Skeletal muscle tissue (tissue), 4 donors: ENCODE measurements around the gene DYNC2LI1. TPM values are rescaled to one million over a fixed set of nuclear protein-coding genes. Genes with fewer than 3 reads are reported as not detected.

Source experiments
- H3K27ac ChIP-seq: one replicate; pipeline ENCODE4 v1.7.0; 2013; ENCODE audit warnings: mild to moderate bottlenecking, low read depth, low read length, inconsistent platforms
- H3K27me3 ChIP-seq, 3 donors: one replicate each; pipeline ENCODE4 v1.7.0; 2013; ENCODE audit warnings: low read length in 3 of 3; ENCODE audit not compliant: control insufficient read depth in 3 of 3, insufficient read depth in 3 of 3
- H3K36me3 ChIP-seq, 3 donors: one replicate each; pipeline ENCODE4 v1.7.0; 2013; ENCODE audit warnings: low read length in 3 of 3; ENCODE audit not compliant: control insufficient read depth in 3 of 3, insufficient read depth in 3 of 3
- H3K4me1 ChIP-seq, 3 donors: one replicate each; pipeline ENCODE4 v1.7.0; 2013; ENCODE audit warnings: low read length in 3 of 3, mild to moderate bottlenecking in 3 of 3; ENCODE audit not compliant: control insufficient read depth in 3 of 3, insufficient read depth in 3 of 3
- H3K4me3 ChIP-seq, 3 donors: one replicate each; pipeline ENCODE4 v1.7.0; 2013; ENCODE audit warnings: low read length in 3 of 3
- H3K9ac ChIP-seq, 3 donors: one replicate each; pipeline ENCODE4 v1.7.0; 2013; ENCODE audit warnings: low read length in 3 of 3, mild to moderate bottlenecking in 3 of 3, moderate library complexity in 2 of 3, low read depth in 1 of 3
- H3K9me3 ChIP-seq, 3 donors: one replicate each; pipeline ENCODE4 v1.7.0; 2013; ENCODE audit warnings: low read length in 3 of 3; ENCODE audit not compliant: control insufficient read depth in 3 of 3
- total RNA-seq: library from RNA; depleted of rRNA; stranded (reverse); fragments of >200 nt; gene quantifications from one replicate; pipeline ENCODE4 v1.2.3, GENCODE V29; 2014
- donor health status: Osteomylitis.

DYNC2LI1 gene
- total RNA-seq, 1 donor from 2014 or later = 26.6 TPM

DNA sequence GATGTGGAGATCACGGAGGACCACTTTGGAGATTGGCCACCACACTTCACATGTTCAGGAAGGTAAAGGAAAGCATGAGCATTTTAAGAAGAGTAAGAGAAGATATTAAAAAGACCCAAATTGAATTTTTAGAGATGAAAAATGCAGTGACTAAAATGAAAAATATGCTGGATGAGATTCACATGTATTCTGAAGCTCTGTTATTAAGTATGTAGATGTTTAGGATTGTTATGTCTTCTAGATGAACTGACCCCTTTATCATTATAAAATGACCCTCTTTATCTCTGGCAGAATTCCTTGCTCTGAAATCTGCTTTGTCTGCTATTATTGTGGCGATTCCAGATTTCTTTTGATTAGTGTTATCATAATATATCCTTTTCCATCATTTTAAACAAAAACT, 36.0 kb upstream of the DYNC2LI1 start:
- Histone ChIP-seq H3K4me1 (no peaks in the 10 kb centered on the region), H3K9ac (no peak overlapping the region), H3K9me3 (no peaks in the 10 kb centered on the region), H3K27ac (no peak overlapping the region), H3K36me3 (peaks cover 0 to 2% (median 0%) of the 10 kb centered on the region in 3 donors), H3K4me3 (no peak overlapping the region), H3K27me3 (no peaks in the 10 kb centered on the region)

DNA sequence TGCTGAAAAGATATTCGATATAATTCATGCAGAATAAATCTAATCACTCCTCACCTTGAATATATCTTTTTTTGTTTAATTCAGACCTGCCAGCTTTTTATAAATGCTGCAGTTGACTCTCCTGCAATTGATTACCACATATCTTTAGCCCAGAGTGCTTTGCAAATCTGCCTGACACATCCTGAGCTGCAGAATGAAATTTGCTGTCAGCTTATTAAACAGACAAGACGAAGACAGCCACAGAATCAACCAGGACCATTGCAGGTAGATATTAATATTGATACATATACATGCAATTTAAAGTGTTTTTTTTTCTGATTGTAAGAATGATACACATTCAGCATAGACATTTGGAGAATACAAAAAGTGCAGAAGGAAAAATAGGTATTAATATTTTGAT, 35.6 kb upstream of the DYNC2LI1 start:
- H3K9ac ChIP-seq = no peak overlapping the region
- H3K27me3 ChIP-seq = no peaks in the 10 kb centered on the region
- H3K4me1 ChIP-seq = no peaks in the 10 kb centered on the region
- H3K27ac ChIP-seq = no peak overlapping the region
- H3K36me3 ChIP-seq = peaks cover 0 to 2% (median 0%) of the 10 kb centered on the region in 3 donors
- no peak overlapping the region for H3K4me3 ChIP-seq
- no peaks in the 10 kb centered on the region for H3K9me3 ChIP-seq

DNA sequence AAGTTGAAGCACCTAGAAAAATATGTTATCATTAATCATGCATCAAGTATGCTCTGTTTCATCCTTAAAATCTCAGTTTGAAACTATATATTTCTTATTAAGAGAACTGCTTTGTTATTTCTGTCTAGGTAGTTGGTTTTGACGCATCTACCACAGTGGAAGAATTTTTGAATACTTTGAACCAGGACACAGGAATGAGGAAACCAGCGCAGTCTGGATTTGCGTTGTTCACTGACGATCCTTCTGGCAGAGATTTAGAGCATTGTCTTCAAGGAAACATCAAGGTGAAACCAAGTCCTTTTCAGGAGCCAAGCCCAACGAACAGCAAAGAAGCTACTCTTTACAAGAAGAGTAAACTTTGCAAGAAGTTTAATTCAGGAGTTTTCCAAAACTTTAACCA, 30.1 kb upstream of the DYNC2LI1 start:
- Histone ChIP-seq H3K4me1 (no peaks in the 10 kb centered on the region), H3K27me3 (no peaks in the 10 kb centered on the region), H3K4me3 (no peak overlapping the region), H3K27ac (no peak overlapping the region), H3K9ac (no peak overlapping the region), H3K9me3 (no peaks in the 10 kb centered on the region), H3K36me3 (peaks cover 0 to 2% (median 0%) of the 10 kb centered on the region in 3 donors)

DNA sequence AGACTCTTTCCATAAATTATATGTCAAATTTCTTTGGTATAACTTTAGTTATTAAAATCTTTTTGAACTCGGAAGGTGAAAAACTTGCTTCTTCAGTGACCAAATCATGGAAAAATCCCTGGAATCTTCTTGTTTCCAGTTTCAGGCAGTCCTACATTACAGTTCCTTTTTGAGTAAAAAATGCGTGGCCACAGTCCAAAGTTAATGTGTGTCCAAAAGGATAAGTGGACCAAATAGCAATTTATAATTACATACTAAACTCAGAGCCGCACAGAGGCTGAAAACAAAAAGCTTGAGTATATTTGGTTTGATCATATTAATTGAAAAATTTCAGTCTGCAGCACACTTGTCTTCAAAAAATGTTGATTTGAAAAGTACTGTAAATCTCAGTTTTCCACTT, 28.4 kb upstream of the DYNC2LI1 start:
- no peak overlapping the region for H3K9ac ChIP-seq
- H3K9me3 ChIP-seq = no peaks in the 10 kb centered on the region

DNA sequence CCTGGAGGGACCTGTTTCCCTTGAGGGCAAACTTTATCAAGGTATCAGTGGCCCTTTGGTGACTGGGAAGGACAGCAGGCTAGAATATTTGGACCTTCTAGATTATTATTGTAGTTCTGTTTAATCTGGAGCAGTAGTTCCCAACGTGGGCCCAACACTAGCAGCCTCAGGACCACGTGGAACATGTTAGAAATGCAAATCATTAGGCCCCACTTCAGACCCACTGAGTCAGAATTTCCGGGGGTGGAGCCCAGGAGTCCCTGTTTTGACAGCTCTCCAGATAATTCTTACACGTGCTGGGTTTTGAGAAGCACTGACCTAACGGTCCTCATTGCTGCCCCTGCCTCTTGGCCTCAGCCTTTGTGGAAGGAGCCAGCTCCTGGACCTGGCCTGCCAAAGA, 25.5 kb upstream of the DYNC2LI1 start:
- H3K4me3 ChIP-seq = no peak overlapping the region
- no peaks in the 10 kb centered on the region for H3K27me3 ChIP-seq
- no peaks in the 10 kb centered on the region for H3K9me3 ChIP-seq
- no peaks in the 10 kb centered on the region for H3K4me1 ChIP-seq
- H3K27ac ChIP-seq = no peak overlapping the region
- no peak overlapping the region for H3K9ac ChIP-seq
- H3K36me3 ChIP-seq = no peaks in the 10 kb centered on the region

More for the DNA sequence above, 28.4 kb upstream of the DYNC2LI1 start:
- Histone ChIP-seq H3K4me3 (no peak overlapping the region), H3K27ac (no peak overlapping the region), H3K27me3 (no peaks in the 10 kb centered on the region), H3K36me3 (no peaks in the 10 kb centered on the region), H3K4me1 (no peaks in the 10 kb centered on the region)

DNA sequence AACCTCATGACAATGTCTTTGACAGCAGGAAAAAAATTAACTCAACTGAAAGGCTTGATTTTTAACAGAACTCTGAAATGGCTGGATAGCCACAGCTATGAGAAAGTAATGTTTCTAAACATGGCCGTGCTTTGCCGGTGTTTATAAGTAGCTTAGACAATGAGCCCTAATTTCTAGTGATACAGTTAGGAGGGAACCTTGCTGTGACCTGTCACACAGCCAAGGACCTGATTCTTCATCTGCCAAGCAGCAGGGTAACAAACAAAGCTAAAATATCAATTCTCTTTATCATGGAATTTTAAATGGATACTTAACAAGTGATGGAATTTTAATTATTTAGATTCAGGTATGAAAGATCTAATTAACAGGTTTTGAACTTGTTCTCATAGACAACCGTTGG, 24.3 kb upstream of the DYNC2LI1 start:
- Histone ChIP-seq H3K36me3 (no peaks in the 10 kb centered on the region), H3K4me3 (no peak overlapping the region), H3K27ac (no peak overlapping the region), H3K9me3 (no peaks in the 10 kb centered on the region), H3K27me3 (no peaks in the 10 kb centered on the region), H3K4me1 (peaks cover 0 to 6% (median 5%) of the 10 kb centered on the region in 3 donors), H3K9ac (no peak overlapping the region)

DNA sequence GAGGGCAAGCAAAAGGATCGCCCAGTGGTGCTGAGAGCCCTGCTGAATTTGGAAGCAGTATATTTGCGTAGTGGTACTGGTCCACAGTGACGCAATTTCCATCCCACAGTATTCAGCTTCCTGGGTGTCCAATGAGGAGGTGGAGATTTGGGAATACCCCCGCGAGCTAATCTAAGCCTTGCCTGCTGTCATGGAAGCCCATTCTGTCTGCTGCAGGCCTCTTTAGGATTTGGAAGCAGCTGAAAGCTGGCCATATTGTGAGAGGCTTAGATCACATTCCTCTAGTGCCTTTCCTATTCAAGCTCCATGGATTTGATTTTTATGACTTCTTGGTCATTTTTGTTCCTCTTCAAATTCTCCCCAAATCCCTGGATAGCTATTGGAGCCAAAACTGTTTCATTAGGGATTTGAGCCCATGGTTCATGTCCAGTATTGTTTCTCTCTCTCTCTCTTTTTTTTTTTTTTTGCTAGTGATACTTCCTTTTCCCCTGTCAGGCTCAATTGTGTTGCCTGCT, 22.3 kb upstream of the DYNC2LI1 start:
- no peak overlapping the region for H3K27ac ChIP-seq
- H3K27me3 ChIP-seq = no peaks in the 10 kb centered on the region
- H3K36me3 ChIP-seq = no peaks in the 10 kb centered on the region
- no peak overlapping the region for H3K4me3 ChIP-seq
- no peaks in the 10 kb centered on the region for H3K9me3 ChIP-seq
- no peak overlapping the region for H3K9ac ChIP-seq
- peaks cover 0 to 7% (median 5%) of the 10 kb centered on the region in 3 donors for H3K4me1 ChIP-seq

DNA sequence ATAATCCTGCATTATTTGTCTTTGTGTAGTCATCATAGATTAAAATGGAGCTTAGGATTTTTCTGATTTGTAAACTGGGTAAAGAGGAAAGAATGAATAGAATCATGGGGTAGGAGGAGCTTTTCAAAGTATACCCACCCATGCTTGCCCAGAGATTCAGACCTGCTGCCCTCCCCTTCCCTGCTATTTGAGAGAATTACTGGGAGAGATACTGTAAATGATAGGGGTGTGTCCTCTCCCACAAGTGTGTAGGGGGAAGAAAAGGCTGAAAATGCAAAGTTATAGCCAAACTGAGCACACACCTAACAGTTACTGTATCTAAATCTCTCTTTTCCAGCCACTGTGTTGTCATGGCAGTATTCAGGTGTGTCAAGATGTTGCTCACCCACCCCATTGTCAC, 21.5 kb upstream of the DYNC2LI1 start:
- no peak overlapping the region for H3K9ac ChIP-seq
- H3K36me3 ChIP-seq = no peaks in the 10 kb centered on the region
- no peak overlapping the region for H3K4me3 ChIP-seq
- H3K27ac ChIP-seq = no peak overlapping the region
- no peaks in the 10 kb centered on the region for H3K9me3 ChIP-seq
- H3K4me1 ChIP-seq = peaks cover 0 to 7% (median 5%) of the 10 kb centered on the region in 3 donors
- H3K27me3 ChIP-seq = no peaks in the 10 kb centered on the region

DNA sequence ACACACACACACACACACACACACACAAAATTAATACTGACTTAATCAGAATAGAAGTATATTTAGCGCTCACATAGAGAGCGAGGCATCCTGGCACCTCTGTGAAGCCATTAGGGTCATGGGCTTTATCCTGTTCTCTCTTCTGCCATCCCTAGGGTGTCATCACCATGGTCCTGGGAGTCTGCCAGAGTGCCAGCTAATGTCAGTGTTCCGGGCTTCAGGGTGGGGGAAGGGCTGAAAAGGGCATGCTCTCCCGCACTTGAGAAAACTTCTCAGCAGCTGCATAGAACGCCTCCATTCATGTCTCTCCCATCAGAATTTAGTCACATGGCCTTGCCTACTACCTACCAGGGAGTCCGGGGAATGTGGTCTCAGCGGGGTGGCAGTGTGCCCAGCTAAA, 19.7 kb upstream of the DYNC2LI1 start:
- Histone ChIP-seq H3K36me3 (no peaks in the 10 kb centered on the region), H3K27me3 (no peaks in the 10 kb centered on the region), H3K4me1 (peaks cover 2 to 7% (median 5%) of the 10 kb centered on the region in 3 donors), H3K9ac (no peak overlapping the region), H3K27ac (no peak overlapping the region), H3K9me3 (no peaks in the 10 kb centered on the region), H3K4me3 (no peak overlapping the region)

DNA sequence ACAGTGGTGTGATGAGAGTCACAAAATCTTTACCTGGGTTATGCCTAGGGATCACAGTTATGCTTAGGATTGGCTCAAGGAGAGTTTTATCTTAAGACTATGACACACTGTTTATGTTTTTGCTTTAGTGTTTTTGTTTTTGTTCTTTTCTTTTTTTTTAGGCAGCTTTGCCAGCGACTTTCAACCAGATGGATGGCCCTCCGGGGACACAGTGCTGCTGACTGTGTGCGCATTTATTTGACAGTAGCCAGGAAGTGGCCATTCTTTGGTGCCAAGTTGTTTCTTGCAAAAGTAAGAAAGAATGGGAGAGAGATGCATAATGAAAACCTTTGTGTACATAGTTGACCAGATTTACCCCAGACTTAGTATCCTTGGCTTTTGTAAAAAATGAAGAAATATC, 15.1 kb upstream of the DYNC2LI1 start:
- H3K9ac ChIP-seq = no peak overlapping the region
- H3K9me3 ChIP-seq = no peaks in the 10 kb centered on the region
- no peak overlapping the region for H3K27ac ChIP-seq
- no peaks in the 10 kb centered on the region for H3K27me3 ChIP-seq
- no peak overlapping the region for H3K4me3 ChIP-seq
- no peaks in the 10 kb centered on the region for H3K36me3 ChIP-seq
- peaks cover 5 to 7% (median 5%) of the 10 kb centered on the region in 3 donors for H3K4me1 ChIP-seq
